Measurements from ENCODE around the gene CFAP68. TPM values are rescaled to one million over a fixed set of nuclear protein-coding genes. Genes with fewer than 3 reads are reported as not detected.

CFAP68 gene
- total and polyA plus RNA-seq, 10 of the 15 experiments (the other 5 are each of a cell fraction or from before 2014, with no cell fraction given): 35.7 to 84.4 (median 64.1) TPM

GRCh38 chr11:111836721-111837120 is 42.6 kb upstream of the CFAP68 start (continued):
- no peak for TF ChIP-seq CEBPZ (IDR thresholded peaks at IDR 0.05; ENCODE audit: low read depth, low read length)
- TF ChIP-seq NFIC (IDR thresholded peaks at IDR 0.05; ENCODE audit: low read depth, low read length): peak; percentile 71
- no peak for TF ChIP-seq IRF4 (IDR thresholded peaks at IDR 0.05; ENCODE audit: low read depth, low read length)
- no peak for TF ChIP-seq SIX5 (IDR thresholded peaks at IDR 0.05; ENCODE audit: low read depth, low read length, severe bottlenecking)
- no peak for TF ChIP-seq HDAC6 (IDR thresholded peaks at IDR 0.05; ENCODE audit: unreplicated experiment)
- TF ChIP-seq HCFC1 (IDR thresholded peaks at IDR 0.05; ENCODE audit: low read length): no peak
- TF ChIP-seq PBX3 (IDR thresholded peaks at IDR 0.05; ENCODE audit: insufficient replicate concordance, low read depth, low read length): no peak
- TF ChIP-seq SPI1 (IDR thresholded peaks at IDR 0.05; ENCODE audit: borderline replicate concordance, insufficient read depth, low read depth, low read length): no peak
- TF ChIP-seq BCL11A (IDR thresholded peaks at IDR 0.05; ENCODE audit: low read depth, low read length): 0 out of 2 replicates have a peak, but pooled peaks have one; percentile 18
- peak; percentile 50 for TF ChIP-seq ATF7 (IDR thresholded peaks at IDR 0.05; ENCODE audit: low read depth)
